GM18909 (cell line): ENCODE results near the gene NKX2-3.

ENCODE experiments used
- ATAC-seq: cut with Tn5 transposase; IDR thresholded peaks from one replicate; pipeline ENCODE4 v1.9.1; 2021; ENCODE audit warnings: mild to moderate bottlenecking; ENCODE audit not compliant: unreplicated experiment, poor library complexity

The NKX2-3 gene

DNA sequence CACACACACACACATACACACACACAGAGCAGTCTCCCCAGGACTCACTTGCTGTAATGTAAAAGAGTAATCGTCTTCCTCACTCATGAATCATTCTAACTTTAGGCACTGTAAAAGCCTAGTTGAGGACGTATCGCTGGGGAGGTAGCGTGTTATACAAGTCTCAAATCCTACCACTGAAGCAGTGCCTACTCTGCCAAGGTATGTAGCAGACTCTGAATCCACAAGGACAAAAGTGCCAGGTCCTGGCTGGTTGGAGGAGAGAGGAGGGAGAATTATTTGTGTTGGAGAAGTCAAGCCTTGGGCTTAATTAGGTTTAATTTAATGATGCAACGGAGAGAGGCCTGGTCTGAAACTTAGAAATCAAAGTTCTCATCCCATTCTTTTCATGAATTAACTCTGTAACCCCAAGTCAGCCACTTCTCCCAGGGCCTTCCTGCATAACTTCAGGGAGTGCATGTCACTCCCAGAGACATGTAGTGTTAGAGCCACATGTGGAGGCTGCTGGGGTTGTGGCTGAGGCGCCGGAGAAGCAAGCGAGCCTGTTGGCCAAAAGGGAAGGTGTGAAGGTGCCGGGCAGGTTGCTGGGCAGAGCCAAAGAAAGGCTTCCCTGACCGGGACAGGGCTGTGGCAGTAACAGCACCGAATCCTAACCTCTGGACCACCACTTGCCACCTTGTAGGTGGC is 36.7 kb downstream of the NKX2-3 start:
- ATAC-seq = no peak

DNA sequence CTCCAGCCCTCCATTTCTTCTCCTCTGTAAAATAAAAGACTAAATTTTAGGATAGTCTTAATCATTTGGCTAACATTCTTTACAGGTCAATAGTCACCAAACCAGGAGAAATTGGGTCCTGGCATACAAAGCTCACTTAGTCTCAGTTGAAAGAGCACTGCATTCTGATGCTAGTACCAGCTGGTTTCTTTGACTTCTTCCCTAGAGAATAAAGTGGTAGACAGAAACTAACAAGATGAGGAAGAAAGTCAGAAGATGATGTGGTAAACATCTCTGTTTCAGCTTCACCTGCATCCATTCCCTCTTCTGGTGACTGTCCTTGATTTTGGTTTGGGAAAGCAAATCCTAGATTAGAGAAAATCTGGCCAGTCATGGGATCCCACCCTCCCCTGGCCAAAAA is 37.2 kb downstream of the NKX2-3 start:
- no peak for ATAC-seq

- no peak for ATAC-seq
These were observed 39.1 kb downstream of the NKX2-3 start for GRCh38 chr10:99571816-99572215.

GRCh38 chr10:99573790-99574189 is 41.0 kb downstream of the NKX2-3 start:
- ATAC-seq = no peak

DNA sequence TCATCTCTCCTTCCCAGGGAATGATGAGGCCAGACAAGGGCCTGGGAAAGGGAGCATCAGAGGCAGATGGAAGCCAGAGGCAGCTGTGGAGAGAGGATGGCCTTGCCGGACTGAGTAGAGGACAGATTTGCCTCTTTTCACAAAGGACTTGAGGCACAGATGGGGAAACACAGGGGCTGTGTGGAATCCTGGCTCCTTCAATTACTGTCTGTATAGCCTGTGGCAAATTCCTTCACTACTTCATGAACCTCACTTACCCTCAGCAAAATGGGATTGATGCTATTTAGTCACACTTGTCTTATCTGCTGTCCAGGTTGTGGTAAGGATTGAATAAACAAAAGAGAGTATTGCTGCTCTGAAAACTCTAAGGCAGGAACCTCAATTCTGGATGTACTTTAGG is 47.2 kb downstream of the NKX2-3 start:
- no peak for ATAC-seq

DNA sequence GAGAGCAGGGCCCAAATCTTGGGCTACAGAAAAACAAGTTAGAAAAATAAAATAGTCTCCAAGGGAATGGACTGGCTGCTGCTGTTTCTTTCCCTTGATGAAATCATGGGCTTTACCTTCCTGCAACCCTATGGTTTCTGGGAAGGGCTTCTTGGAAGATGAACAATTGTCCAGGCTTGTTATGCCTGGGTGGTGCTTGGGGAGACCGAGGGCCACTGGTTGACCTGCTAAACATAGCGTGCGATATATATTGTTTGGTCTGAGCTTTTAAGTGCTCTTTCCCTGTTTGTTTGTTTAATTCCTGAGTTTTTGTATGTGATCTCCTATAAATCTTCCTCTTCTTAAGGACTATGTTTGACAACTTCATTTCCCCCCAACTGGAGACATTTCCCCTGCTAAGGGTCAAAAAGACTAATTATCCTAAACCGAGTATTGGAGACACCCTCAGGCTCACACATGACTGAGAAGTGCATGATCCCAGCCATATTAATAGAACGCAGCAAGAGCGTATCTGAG is 49.6 kb downstream of the NKX2-3 start:
- ATAC-seq = no peak

- ATAC-seq = no peak
These were observed 50.9 kb downstream of the NKX2-3 start for GRCh38 chr10:99583687-99584086.
